Measurements from ENCODE around the gene WNK1.

WNK1 gene

GRCh38 chr12:793711-794110, 41.3 kb downstream of the WNK1 start:
- Histone ChIP-seq H3K27ac (replicated peaks; ENCODE audit: low read length) (no peak overlapping the region), H3K4me3 (ENCODE audit: low read length in 2 of 2) (no peak overlapping the region), H3K4me1 (ENCODE audit: control insufficient read depth in 2 of 2, insufficient read depth in 1 of 2, low read depth in 1 of 2, low read length in 2 of 2) (no peaks in the 10 kb centered on the region), H3K79me1 (ENCODE audit: low read depth, low read length) (peaks cover 2% of the 10 kb centered on the region), H3K36me3 (replicated peaks in 1 of 2; ENCODE audit: control insufficient read depth in 2 of 2, insufficient read depth in 2 of 2, low read length in 2 of 2) (peaks cover 0 to 4% of the 10 kb centered on the region in 2 donors), H2AK5ac (ENCODE audit: low read depth, low read length) (no peak overlapping the region), H2BK15ac (ENCODE audit: low read length) (no peak overlapping the region), H3K27me3 (ENCODE audit: control insufficient read depth in 3 of 3, insufficient read depth in 3 of 3, low read depth in 1 of 3, low read length in 3 of 3) (no peaks in the 10 kb centered on the region), H2BK12ac (ENCODE audit: low read length) (no peak overlapping the region), H4K8ac (ENCODE audit: low read depth, low read length) (no peak overlapping the region), H3K9me3 (replicated peaks in 1 of 2; ENCODE audit: control insufficient read depth in 2 of 2, insufficient read depth in 1 of 2, low read depth in 1 of 2, low read length in 2 of 2) (no peaks in the 10 kb centered on the region), H2AFZ (ENCODE audit: low read length) (no peak overlapping the region), H3K14ac (ENCODE audit: low read length) (no peak overlapping the region), H4K91ac (ENCODE audit: low read depth, low read length, poor library complexity) (no peak overlapping the region), H3K4ac (ENCODE audit: low read length) (no peak overlapping the region), H3K9ac (ENCODE audit: low read depth, low read length, poor library complexity) (no peak overlapping the region), H2BK120ac (ENCODE audit: low read depth, low read length) (no peak overlapping the region), H3K23ac (ENCODE audit: low read depth, low read length, poor library complexity) (no peak overlapping the region), H3K18ac (ENCODE audit: low read length) (no peak overlapping the region), H3K4me2 (ENCODE audit: insufficient read depth, low read length, poor library complexity, severe bottlenecking) (no peak overlapping the region), H2BK5ac (ENCODE audit: low read length) (no peak overlapping the region)
- DNase-seq (ENCODE audit: low spot score), result no peak

GRCh38 chr12:795305-795704, 42.9 kb downstream of the WNK1 start:
- peaks cover 2% of the 10 kb centered on the region for H3K79me1 ChIP-seq (ENCODE audit: low read depth, low read length)
- no peak overlapping the region for H3K23ac ChIP-seq (ENCODE audit: low read depth, low read length, poor library complexity)
- H3K9me3 ChIP-seq (replicated peaks in 1 of 2; ENCODE audit: control insufficient read depth in 2 of 2, insufficient read depth in 1 of 2, low read depth in 1 of 2, low read length in 2 of 2), result no peaks in the 10 kb centered on the region
- H2AFZ ChIP-seq (ENCODE audit: low read length), result no peak overlapping the region
- H3K18ac ChIP-seq (ENCODE audit: low read length), result no peak overlapping the region
- H3K4me3 ChIP-seq (ENCODE audit: low read length in 2 of 2), result no peak overlapping the region
- no CpG with 5 or more reads among the region's 4 CpGs for WGBS, 2 donors (ENCODE audit: extremely low coverage in 2 of 2, insufficient read length in 2 of 2, insufficient replicate concordance in 1 of 2)
- H2BK15ac ChIP-seq (ENCODE audit: low read length), result no peak overlapping the region
- H3K27ac ChIP-seq (replicated peaks; ENCODE audit: low read length), result no peak overlapping the region
- no peaks in the 10 kb centered on the region for H3K4me1 ChIP-seq (ENCODE audit: control insufficient read depth in 2 of 2, insufficient read depth in 1 of 2, low read depth in 1 of 2, low read length in 2 of 2)
- no peak overlapping the region for H2BK120ac ChIP-seq (ENCODE audit: low read depth, low read length)
- peaks cover 0 to 4% of the 10 kb centered on the region in 2 donors for H3K36me3 ChIP-seq (replicated peaks in 1 of 2; ENCODE audit: control insufficient read depth in 2 of 2, insufficient read depth in 2 of 2, low read length in 2 of 2)
- H2BK12ac ChIP-seq (ENCODE audit: low read length), result no peak overlapping the region
- no peak overlapping the region for H4K8ac ChIP-seq (ENCODE audit: low read depth, low read length)
- no peak overlapping the region for H2BK5ac ChIP-seq (ENCODE audit: low read length)
- no peak overlapping the region for H2AK5ac ChIP-seq (ENCODE audit: low read depth, low read length)
- H3K27me3 ChIP-seq (ENCODE audit: control insufficient read depth in 3 of 3, insufficient read depth in 3 of 3, low read depth in 1 of 3, low read length in 3 of 3), result no peaks in the 10 kb centered on the region
- H3K9ac ChIP-seq (ENCODE audit: low read depth, low read length, poor library complexity), result no peak overlapping the region
- H3K4ac ChIP-seq (ENCODE audit: low read length), result no peak overlapping the region
- H4K91ac ChIP-seq (ENCODE audit: low read depth, low read length, poor library complexity), result no peak overlapping the region
- H3K4me2 ChIP-seq (ENCODE audit: insufficient read depth, low read length, poor library complexity, severe bottlenecking), result no peak overlapping the region
- no peak overlapping the region for H3K14ac ChIP-seq (ENCODE audit: low read length)
- DNase-seq (ENCODE audit: low spot score), result no peak

GRCh38 chr12:800401-800800, 48.0 kb downstream of the WNK1 start:
- no peak overlapping the region for H3K27ac ChIP-seq (replicated peaks; ENCODE audit: low read length)
- H3K79me1 ChIP-seq (ENCODE audit: low read depth, low read length), result peaks cover 5% of the 10 kb centered on the region
- H3K9me3 ChIP-seq (replicated peaks in 1 of 2; ENCODE audit: control insufficient read depth in 2 of 2, insufficient read depth in 1 of 2, low read depth in 1 of 2, low read length in 2 of 2), result no peaks in the 10 kb centered on the region
- H3K23ac ChIP-seq (ENCODE audit: low read depth, low read length, poor library complexity), result no peak overlapping the region
- no peak overlapping the region for H2BK120ac ChIP-seq (ENCODE audit: low read depth, low read length)
- H3K4me1 ChIP-seq (ENCODE audit: control insufficient read depth in 2 of 2, insufficient read depth in 1 of 2, low read depth in 1 of 2, low read length in 2 of 2), result no peaks in the 10 kb centered on the region
- no peaks in the 10 kb centered on the region for H3K27me3 ChIP-seq (ENCODE audit: control insufficient read depth in 3 of 3, insufficient read depth in 3 of 3, low read depth in 1 of 3, low read length in 3 of 3)
- H4K91ac ChIP-seq (ENCODE audit: low read depth, low read length, poor library complexity), result no peak overlapping the region
- H3K14ac ChIP-seq (ENCODE audit: low read length), result no peak overlapping the region
- no peak overlapping the region for H3K4ac ChIP-seq (ENCODE audit: low read length)
- no peak overlapping the region for H2AFZ ChIP-seq (ENCODE audit: low read length)
- DNase-seq (ENCODE audit: low spot score), result no peak
- no peak overlapping the region for H3K9ac ChIP-seq (ENCODE audit: low read depth, low read length, poor library complexity)
- no peak overlapping the region for H2AK5ac ChIP-seq (ENCODE audit: low read depth, low read length)
- H3K4me2 ChIP-seq (ENCODE audit: insufficient read depth, low read length, poor library complexity, severe bottlenecking), result no peak overlapping the region
- H2BK15ac ChIP-seq (ENCODE audit: low read length), result no peak overlapping the region
- no peak overlapping the region for H2BK5ac ChIP-seq (ENCODE audit: low read length)
- no peak overlapping the region for H4K8ac ChIP-seq (ENCODE audit: low read depth, low read length)
- no peaks in the 10 kb centered on the region for H3K36me3 ChIP-seq (replicated peaks in 1 of 2; ENCODE audit: control insufficient read depth in 2 of 2, insufficient read depth in 2 of 2, low read length in 2 of 2)
- H3K18ac ChIP-seq (ENCODE audit: low read length), result no peak overlapping the region
- H2BK12ac ChIP-seq (ENCODE audit: low read length), result no peak overlapping the region
- no peak overlapping the region for H3K4me3 ChIP-seq (ENCODE audit: low read length in 2 of 2)

GRCh38 chr12:802242-803120, 50.1 kb downstream of the WNK1 start:
- no peaks in the 10 kb centered on the region for H3K36me3 ChIP-seq (replicated peaks in 1 of 2; ENCODE audit: control insufficient read depth in 2 of 2, insufficient read depth in 2 of 2, low read length in 2 of 2)
- H3K9ac ChIP-seq (ENCODE audit: low read depth, low read length, poor library complexity), result no peak overlapping the region
- H4K8ac ChIP-seq (ENCODE audit: low read depth, low read length), result no peak overlapping the region
- H3K4me3 ChIP-seq (ENCODE audit: low read length in 2 of 2), result no peak overlapping the region
- H3K4ac ChIP-seq (ENCODE audit: low read length), result no peak overlapping the region
- no CpG with 5 or more reads among the region's 3 CpGs for WGBS, 2 donors (ENCODE audit: extremely low coverage in 2 of 2, insufficient read length in 2 of 2, insufficient replicate concordance in 1 of 2)
- no peak overlapping the region for H3K14ac ChIP-seq (ENCODE audit: low read length)
- no peak overlapping the region for H3K23ac ChIP-seq (ENCODE audit: low read depth, low read length, poor library complexity)
- DNase-seq (ENCODE audit: low spot score), result no peak
- H2BK5ac ChIP-seq (ENCODE audit: low read length), result no peak overlapping the region
- H2BK15ac ChIP-seq (ENCODE audit: low read length), result no peak overlapping the region
- H3K27ac ChIP-seq (replicated peaks; ENCODE audit: low read length), result no peak overlapping the region
- no peak overlapping the region for H2BK12ac ChIP-seq (ENCODE audit: low read length)
- H4K91ac ChIP-seq (ENCODE audit: low read depth, low read length, poor library complexity), result no peak overlapping the region
- H3K79me1 ChIP-seq (ENCODE audit: low read depth, low read length), result peaks cover 2% of the 10 kb centered on the region
- H3K4me2 ChIP-seq (ENCODE audit: insufficient read depth, low read length, poor library complexity, severe bottlenecking), result no peak overlapping the region
- no peak overlapping the region for H2BK120ac ChIP-seq (ENCODE audit: low read depth, low read length)
- H3K18ac ChIP-seq (ENCODE audit: low read length), result no peak overlapping the region
- no peak overlapping the region for H2AK5ac ChIP-seq (ENCODE audit: low read depth, low read length)
- H3K4me1 ChIP-seq (ENCODE audit: control insufficient read depth in 2 of 2, insufficient read depth in 1 of 2, low read depth in 1 of 2, low read length in 2 of 2), result no peaks in the 10 kb centered on the region
- no peaks in the 10 kb centered on the region for H3K9me3 ChIP-seq (replicated peaks in 1 of 2; ENCODE audit: control insufficient read depth in 2 of 2, insufficient read depth in 1 of 2, low read depth in 1 of 2, low read length in 2 of 2)
- H3K27me3 ChIP-seq (ENCODE audit: control insufficient read depth in 3 of 3, insufficient read depth in 3 of 3, low read depth in 1 of 3, low read length in 3 of 3), result no peaks in the 10 kb centered on the region
- no peak overlapping the region for H2AFZ ChIP-seq (ENCODE audit: low read length)
